IgD-negative memory B cell (primary cell): Measurements from ENCODE around the gene IMPDH1. TPM values are rescaled to one million over a fixed set of nuclear protein-coding genes. Genes with fewer than 3 reads are reported as not detected.

Experiments
- H3K27ac Mint-ChIP-seq, 3 donors: one replicate each; pipeline ENCODE4 v1.8.0; 2020 to 2022; ENCODE audit warnings: mild to moderate bottlenecking in 3 of 3, mixed read lengths in 3 of 3, moderate library complexity in 1 of 3
- H3K27me3 Mint-ChIP-seq: one replicate; pipeline ENCODE4 v1.8.0; 2021; ENCODE audit warnings: mixed read lengths
- H3K36me3 Mint-ChIP-seq: one replicate; pipeline ENCODE4 v1.8.0; 2020; ENCODE audit warnings: mild to moderate bottlenecking, mixed read lengths
- H3K4me1 Mint-ChIP-seq, 3 donors: one replicate each; pipeline ENCODE4 v1.8.0; 2020 to 2022; ENCODE audit warnings: mixed read lengths in 3 of 3, mild to moderate bottlenecking in 1 of 3
- H3K4me3 Mint-ChIP-seq, 4 donors: one replicate each; pipeline ENCODE4 v1.8.0; 2020 to 2022; ENCODE audit warnings: mild to moderate bottlenecking in 4 of 4, mixed read lengths in 4 of 4, moderate library complexity in 3 of 4
- H3K9me3 Mint-ChIP-seq, 3 donors: one replicate each; pipeline ENCODE4 v1.8.0; 2020 to 2021; ENCODE audit warnings: mixed read lengths in 3 of 3, mild to moderate bottlenecking in 1 of 3
- polyA plus RNA-seq: library from polyadenylated mRNA; unstranded; fragments of 300-500 nt; fragmentation: Illumina TruSeq; gene quantifications from one replicate; pipeline ENCODE4 v1.2.3, GENCODE V29; 2021

Gene IMPDH1
- polyA plus RNA-seq, 1 donor from 2014 or later = 58.6 TPM

- peaks cover 0 to 5% (median 2%) of the 10 kb centered on the region in 3 donors for H3K9me3 Mint-ChIP-seq
- no peaks in the 10 kb centered on the region for H3K4me1 Mint-ChIP-seq
- no peak overlapping the region for H3K27ac Mint-ChIP-seq
- H3K4me3 Mint-ChIP-seq = no peak overlapping the region
- H3K36me3 Mint-ChIP-seq = no peaks in the 10 kb centered on the region
- H3K27me3 Mint-ChIP-seq = peaks cover 4% of the 10 kb centered on the region
These were observed 35.7 kb downstream of the IMPDH1 start for GRCh38 chr7:128374041-128374440.

- no peak overlapping the region for H3K27ac Mint-ChIP-seq
- peaks cover 4% of the 10 kb centered on the region for H3K27me3 Mint-ChIP-seq
- no peaks in the 10 kb centered on the region for H3K36me3 Mint-ChIP-seq
- H3K4me1 Mint-ChIP-seq = no peaks in the 10 kb centered on the region
- no peak overlapping the region for H3K4me3 Mint-ChIP-seq
- H3K9me3 Mint-ChIP-seq = peaks cover 0 to 5% (median 2%) of the 10 kb centered on the region in 3 donors
These were observed 36.2 kb downstream of the IMPDH1 start for GRCh38 chr7:128373606-128374005.

- no peak overlapping the region for H3K4me3 Mint-ChIP-seq
- H3K9me3 Mint-ChIP-seq = peaks cover 0 to 5% (median 2%) of the 10 kb centered on the region in 3 donors
- H3K4me1 Mint-ChIP-seq = no peaks in the 10 kb centered on the region
- peaks cover 4% of the 10 kb centered on the region for H3K27me3 Mint-ChIP-seq
- H3K36me3 Mint-ChIP-seq = no peaks in the 10 kb centered on the region
- H3K27ac Mint-ChIP-seq = no peak overlapping the region
These were observed 39.3 kb downstream of the IMPDH1 start for GRCh38 chr7:128370491-128370890.

GRCh38 chr7:128366986-128367385, 42.8 kb downstream of the IMPDH1 start:
- Mint-ChIP-seq H3K4me3 (no peak overlapping the region), H3K9me3 (no peaks in the 10 kb centered on the region), H3K27me3 (peaks cover 30% of the 10 kb centered on the region), H3K27ac (no peak overlapping the region), H3K36me3 (no peaks in the 10 kb centered on the region), H3K4me1 (peaks cover 0 to 3% (median 3%) of the 10 kb centered on the region in 3 donors)

GRCh38 chr7:128366300-128366699, 43.5 kb downstream of the IMPDH1 start:
- Mint-ChIP-seq H3K36me3 (no peaks in the 10 kb centered on the region), H3K27ac (no peak overlapping the region), H3K27me3 (peaks cover 33% of the 10 kb centered on the region), H3K4me1 (peaks cover 0 to 4% (median 3%) of the 10 kb centered on the region in 3 donors), H3K4me3 (no peak overlapping the region), H3K9me3 (no peaks in the 10 kb centered on the region)

- peaks cover 38% of the 10 kb centered on the region for H3K27me3 Mint-ChIP-seq
- H3K4me1 Mint-ChIP-seq = peaks cover 0 to 8% (median 3%) of the 10 kb centered on the region in 3 donors
- H3K9me3 Mint-ChIP-seq = no peaks in the 10 kb centered on the region
- H3K27ac Mint-ChIP-seq = no peak overlapping the region
- no peak overlapping the region for H3K4me3 Mint-ChIP-seq
- no peaks in the 10 kb centered on the region for H3K36me3 Mint-ChIP-seq
These were observed 44.4 kb downstream of the IMPDH1 start for GRCh38 chr7:128365432-128365831.

- H3K27ac Mint-ChIP-seq = no peak overlapping the region
- peaks cover 41% of the 10 kb centered on the region for H3K27me3 Mint-ChIP-seq
- H3K4me3 Mint-ChIP-seq = no peak overlapping the region
- H3K9me3 Mint-ChIP-seq = no peaks in the 10 kb centered on the region
- no peaks in the 10 kb centered on the region for H3K36me3 Mint-ChIP-seq
- peaks cover 0 to 8% (median 3%) of the 10 kb centered on the region in 3 donors for H3K4me1 Mint-ChIP-seq
These were observed 45.5 kb downstream of the IMPDH1 start for GRCh38 chr7:128364166-128364870.

- Mint-ChIP-seq H3K4me1 (peaks cover 0 to 8% (median 3%) of the 10 kb centered on the region in 3 donors), H3K9me3 (no peaks in the 10 kb centered on the region), H3K27me3 (peaks cover 41% of the 10 kb centered on the region), H3K4me3 (peak overlapping the region in 1 of 4 donors; percentile 93), H3K36me3 (no peaks in the 10 kb centered on the region), H3K27ac (no peak overlapping the region)
These were observed 46.5 kb downstream of the IMPDH1 start for GRCh38 chr7:128363261-128363721.

- H3K4me1 Mint-ChIP-seq = peaks cover 0 to 8% (median 3%) of the 10 kb centered on the region in 3 donors
- peaks cover 41% of the 10 kb centered on the region for H3K27me3 Mint-ChIP-seq
- H3K27ac Mint-ChIP-seq = no peak overlapping the region
- no peaks in the 10 kb centered on the region for H3K36me3 Mint-ChIP-seq
- H3K4me3 Mint-ChIP-seq = peak overlapping the region in 2 of 4 donors; percentile 79 to 93
- no peaks in the 10 kb centered on the region for H3K9me3 Mint-ChIP-seq
These were observed 47.1 kb downstream of the IMPDH1 start for GRCh38 chr7:128362670-128363069.

GRCh38 chr7:128361411-128362379, 48.1 kb downstream of the IMPDH1 start, which contains the start of gene PRRT4:
TSS of gene PRRT4 (minus strand) at chr7:128361690.
- Mint-ChIP-seq H3K4me3 (peak within 1 kb of the TSS; percentile 62 to 93 (median 86)), H3K9me3 (no peaks in the 10 kb centered on the region), H3K27ac (no peak within 1 kb of the TSS), H3K27me3 (peaks cover 38% of the 10 kb centered on the region), H3K36me3 (no peaks in the 10 kb centered on the region), H3K4me1 (peaks cover 0 to 8% (median 3%) of the 10 kb centered on the region in 3 donors)

- H3K4me3 Mint-ChIP-seq = peak overlapping the region in 2 of 4 donors; percentile 58 to 86
- H3K4me1 Mint-ChIP-seq = peaks cover 0 to 8% (median 3%) of the 10 kb centered on the region in 3 donors
These were observed 49.5 kb downstream of the IMPDH1 start for GRCh38 chr7:128360359-128360678.

GRCh38 chr7:128359939-128360338, 49.8 kb downstream of the IMPDH1 start:
- H3K36me3 Mint-ChIP-seq = no peaks in the 10 kb centered on the region
- no peaks in the 10 kb centered on the region for H3K9me3 Mint-ChIP-seq
- no peak overlapping the region for H3K27ac Mint-ChIP-seq
- H3K4me3 Mint-ChIP-seq = peak overlapping the region in 2 of 4 donors; percentile 23 to 58
- peaks cover 0 to 8% (median 3%) of the 10 kb centered on the region in 3 donors for H3K4me1 Mint-ChIP-seq
- H3K27me3 Mint-ChIP-seq = peaks cover 39% of the 10 kb centered on the region

More at GRCh38 chr7:128360359-128360678, 49.5 kb downstream of the IMPDH1 start:
- Mint-ChIP-seq H3K9me3 (no peaks in the 10 kb centered on the region), H3K36me3 (no peaks in the 10 kb centered on the region), H3K27me3 (peaks cover 41% of the 10 kb centered on the region), H3K27ac (no peak overlapping the region)

GRCh38 chr7:128359336-128359735, 50.4 kb downstream of the IMPDH1 start:
- H3K27me3 Mint-ChIP-seq = peaks cover 35% of the 10 kb centered on the region
- peaks cover 0 to 8% (median 3%) of the 10 kb centered on the region in 3 donors for H3K4me1 Mint-ChIP-seq
- H3K4me3 Mint-ChIP-seq = peak overlapping the region in 1 of 4 donors; percentile 37
- H3K27ac Mint-ChIP-seq = no peak overlapping the region
- no peaks in the 10 kb centered on the region for H3K9me3 Mint-ChIP-seq
- H3K36me3 Mint-ChIP-seq = no peaks in the 10 kb centered on the region

- H3K27ac Mint-ChIP-seq = no peak overlapping the region
- no peaks in the 10 kb centered on the region for H3K9me3 Mint-ChIP-seq
- peaks cover 0 to 8% (median 3%) of the 10 kb centered on the region in 3 donors for H3K4me1 Mint-ChIP-seq
- no peaks in the 10 kb centered on the region for H3K36me3 Mint-ChIP-seq
- H3K4me3 Mint-ChIP-seq = peak overlapping the region in 1 of 4 donors; percentile 56
- peaks cover 33% of the 10 kb centered on the region for H3K27me3 Mint-ChIP-seq
These were observed 51.5 kb downstream of the IMPDH1 start for GRCh38 chr7:128358233-128358632.

GRCh38 chr7:128357217-128357613, 52.6 kb downstream of the IMPDH1 start:
- Mint-ChIP-seq H3K27ac (no peak overlapping the region), H3K4me1 (peaks cover 0 to 9% (median 1%) of the 10 kb centered on the region in 3 donors), H3K9me3 (no peaks in the 10 kb centered on the region), H3K36me3 (no peaks in the 10 kb centered on the region), H3K27me3 (peaks cover 32% of the 10 kb centered on the region), H3K4me3 (no peak overlapping the region)
